Ectodermal cell (in vitro differentiated cells): ENCODE results near the gene GOLGA8Q. TPM values are rescaled to one million over a fixed set of nuclear protein-coding genes. Genes with fewer than 3 reads are reported as not detected.
"Not testable (repeated sequence)": the region's sequence is repeated elsewhere in the genome, so short reads cannot be mapped to it uniquely, and the experiment has no call there.

Source experiments
- H3K27ac ChIP-seq: 2 replicates; pipeline ENCODE4 v1.7.0; 2013; ENCODE audit warnings: mild to moderate bottlenecking, low read depth, low read length; ENCODE audit not compliant: insufficient read depth, poor library complexity, severe bottlenecking
- H3K27me3 ChIP-seq: 2 replicates; pipeline ENCODE4 v1.7.0; 2013; ENCODE audit warnings: mild to moderate bottlenecking, low read length; ENCODE audit not compliant: insufficient read depth, control insufficient read depth, poor library complexity, severe bottlenecking
- H3K36me3 ChIP-seq: one replicate; pipeline ENCODE4 v1.7.0; 2013; ENCODE audit warnings: low read length; ENCODE audit not compliant: control insufficient read depth, insufficient read depth
- H3K4me1 ChIP-seq: one replicate; pipeline ENCODE4 v1.7.0; 2013; ENCODE audit warnings: low read length; ENCODE audit not compliant: control insufficient read depth, insufficient read depth
- H3K4me3 ChIP-seq: 2 replicates; pipeline ENCODE4 v1.7.0; 2013; ENCODE audit warnings: low read depth, low read length, control low read depth; ENCODE audit not compliant: insufficient read depth
- H3K9me3 ChIP-seq: 2 replicates; pipeline ENCODE4 v1.7.0; 2013; ENCODE audit warnings: mild to moderate bottlenecking, low read length, moderate library complexity; ENCODE audit not compliant: control insufficient read depth
- WGBS, 2 experiments: methylation state at CpG; one replicate each; pipeline ENCODE4 v1.1.7; 2013; ENCODE audit warnings: missing lambda C conversion rate in 2 of 2; 5-methylcytosine and 5-hydroxymethylcytosine counted together
- polyA plus RNA-seq, 4 experiments: library from polyadenylated mRNA; stranded (reverse); fragments of 50-300 nt; gene quantifications; one replicate each; pipeline ENCODE4 v1.2.3, GENCODE V29; 2013

GOLGA8Q gene
- not detected for polyA plus RNA-seq (2013, experiment 1 of 4)
- 0.16 TPM for polyA plus RNA-seq (2013, experiment 2 of 4)
- polyA plus RNA-seq (2013, experiment 3 of 4), result not detected
- polyA plus RNA-seq (2013, experiment 4 of 4), result not detected

GRCh38 chr15:30551750-30552149 lies at the start of gene GOLGA8Q:
TSS of gene GOLGA8Q (plus strand) at chr15:30552050. CDS start at chr15:30552078, 28 bp downstream.
- H3K36me3 ChIP-seq, H3K9me3 ChIP-seq, H3K4me3 ChIP-seq, H3K27ac ChIP-seq, H3K27me3 ChIP-seq, H3K4me1 ChIP-seq: not testable (repeated sequence)
- 100% methylated on average over 2 of the region's 9 CpGs; no CpG with 5 or more reads in 1 of the 2 experiments for WGBS, 2 experiments

DNA sequence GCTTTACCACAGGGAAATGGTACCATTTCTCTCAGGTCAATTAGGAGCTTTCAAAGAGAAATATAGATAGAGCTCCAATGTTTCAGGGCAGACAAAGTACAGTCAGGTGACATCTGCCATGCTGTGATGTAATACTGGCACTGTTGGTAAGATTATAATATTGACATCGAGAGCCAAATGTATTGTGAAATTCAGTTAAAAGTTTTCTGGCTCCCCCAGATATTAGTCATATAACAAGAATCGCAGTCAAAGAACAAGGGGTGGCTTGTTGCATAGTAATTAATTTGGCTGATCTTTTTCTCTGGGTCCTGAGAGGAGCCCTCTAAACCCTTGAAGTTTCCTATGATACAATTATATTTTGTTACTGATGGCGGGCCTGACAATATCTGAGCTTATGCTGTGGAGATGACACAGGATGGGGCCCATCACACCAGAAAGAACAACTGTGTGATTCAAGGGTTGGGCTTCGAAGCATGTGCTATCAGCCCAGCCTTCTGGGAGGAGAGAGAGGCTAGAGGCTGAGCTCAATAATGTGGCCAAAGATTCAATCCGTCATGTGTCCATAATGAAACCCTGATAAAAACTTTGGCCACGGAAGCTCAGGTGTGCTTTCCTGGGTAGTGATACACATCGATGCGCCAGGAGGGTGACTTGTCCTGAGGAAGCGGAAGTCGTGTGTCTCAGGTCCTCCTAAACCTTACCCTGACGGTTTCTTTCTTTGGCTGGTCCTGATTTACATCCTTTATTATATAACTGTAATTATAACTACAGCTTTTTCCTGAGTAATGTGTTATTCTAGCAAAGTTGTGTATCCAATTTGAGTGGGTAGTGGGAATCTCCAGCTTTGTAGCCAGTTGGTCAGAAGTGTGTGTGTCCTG lies 48.7 kb upstream of the GOLGA8Q start:
- not testable (repeated sequence) for H3K4me3 ChIP-seq, H3K36me3 ChIP-seq
- WGBS, 2 experiments, result 85 to 95% methylated on average over 4 to 5 of the region's 11 CpGs

DNA sequence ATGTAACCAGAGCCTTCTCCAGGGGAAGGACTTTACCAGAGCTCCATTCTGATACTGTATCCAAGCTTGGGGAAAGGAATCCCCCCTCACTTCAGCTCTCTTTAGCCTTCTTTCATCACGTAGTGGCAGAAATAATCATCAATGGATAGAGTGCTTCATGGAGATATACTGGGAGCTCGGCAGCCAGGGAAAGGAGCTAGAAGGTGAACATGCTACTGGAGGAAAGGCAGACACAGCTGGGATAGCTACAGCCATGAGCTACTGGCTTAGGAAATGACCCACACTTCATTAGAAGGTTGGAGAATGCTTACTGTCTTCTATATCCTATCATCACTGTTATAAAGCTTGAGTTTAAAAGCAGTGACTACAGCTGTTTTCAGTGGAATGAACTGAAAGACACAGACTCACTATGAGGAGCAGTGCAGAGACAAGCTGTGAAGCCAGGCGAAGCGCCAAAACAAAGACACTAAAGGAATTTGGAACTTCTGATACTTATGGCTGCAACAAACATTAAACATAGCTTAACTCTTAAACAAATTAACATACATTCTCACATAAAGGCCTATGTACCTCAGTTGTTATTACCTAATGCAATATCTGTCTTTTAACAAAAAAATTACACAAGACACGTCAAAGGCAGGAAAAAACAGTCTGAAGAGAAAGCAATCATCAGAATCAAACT lies 47.5 kb upstream of the GOLGA8Q start:
- H3K9me3 ChIP-seq, H3K4me1 ChIP-seq, H3K36me3 ChIP-seq, H3K27ac ChIP-seq, H3K27me3 ChIP-seq, H3K4me3 ChIP-seq: not testable (repeated sequence)
- 85 to 91% methylated on average over 2 to 3 of the region's 5 CpGs for WGBS, 2 experiments

More for the DNA sequence above, 48.7 kb upstream of the GOLGA8Q start:
- not testable (repeated sequence) for H3K9me3 ChIP-seq, H3K27me3 ChIP-seq, H3K4me1 ChIP-seq, H3K27ac ChIP-seq

DNA sequence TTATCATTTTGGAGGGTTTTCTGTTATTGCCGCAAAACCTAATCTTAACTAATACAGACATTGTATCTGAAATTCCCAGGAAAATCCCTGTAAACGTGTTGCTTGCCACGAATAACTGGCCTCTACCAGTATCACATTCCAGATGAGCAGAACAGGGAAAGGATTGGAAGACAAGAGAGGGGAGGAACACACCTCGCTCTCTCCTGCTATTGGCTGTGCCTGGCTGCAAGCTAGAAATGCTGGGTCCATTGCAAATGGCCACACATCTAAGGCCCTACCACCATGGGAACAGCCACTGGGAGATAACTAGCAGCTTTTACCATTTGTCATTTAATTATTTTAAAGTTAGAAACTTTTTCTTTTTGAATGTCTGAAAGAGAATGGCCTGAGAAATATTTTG lies 37.3 kb upstream of the GOLGA8Q start:
- H3K4me3 ChIP-seq, H3K9me3 ChIP-seq, H3K27ac ChIP-seq, H3K27me3 ChIP-seq, H3K36me3 ChIP-seq, H3K4me1 ChIP-seq: not testable (repeated sequence)
- no CpG with 5 or more reads among the region's 4 CpGs for WGBS, 2 experiments

- H3K9me3 ChIP-seq, H3K4me1 ChIP-seq, H3K4me3 ChIP-seq, H3K27me3 ChIP-seq, H3K36me3 ChIP-seq, H3K27ac ChIP-seq: not testable (repeated sequence)
- WGBS, 2 experiments, result 64 to 73% methylated on average over 3 to 4 of the region's 7 CpGs
Observed at GRCh38 chr15:30523453-30524243, 28.2 kb upstream of the GOLGA8Q start.

GRCh38 chr15:30525912-30526311 lies 25.9 kb upstream of the GOLGA8Q start:
- not testable (repeated sequence) for H3K9me3 ChIP-seq, H3K4me1 ChIP-seq, H3K27ac ChIP-seq, H3K27me3 ChIP-seq, H3K4me3 ChIP-seq, H3K36me3 ChIP-seq
- no CpG with 5 or more reads among the region's 4 CpGs for WGBS, 2 experiments

- H3K27me3 ChIP-seq, H3K36me3 ChIP-seq, H3K4me1 ChIP-seq, H3K9me3 ChIP-seq, H3K4me3 ChIP-seq, H3K27ac ChIP-seq: not testable (repeated sequence)
- WGBS, 2 experiments, result no CpG with 5 or more reads among the region's 3 CpGs
Observed at GRCh38 chr15:30529049-30529448, 22.8 kb upstream of the GOLGA8Q start.

- H3K27me3 ChIP-seq, H3K27ac ChIP-seq, H3K4me3 ChIP-seq, H3K9me3 ChIP-seq, H3K36me3 ChIP-seq, H3K4me1 ChIP-seq: not testable (repeated sequence)
- 7% methylated on average over 3 of the region's 6 CpGs for WGBS, 2 experiments
Observed at GRCh38 chr15:30566949-30567348, 15.1 kb downstream of the GOLGA8Q start.

DNA sequence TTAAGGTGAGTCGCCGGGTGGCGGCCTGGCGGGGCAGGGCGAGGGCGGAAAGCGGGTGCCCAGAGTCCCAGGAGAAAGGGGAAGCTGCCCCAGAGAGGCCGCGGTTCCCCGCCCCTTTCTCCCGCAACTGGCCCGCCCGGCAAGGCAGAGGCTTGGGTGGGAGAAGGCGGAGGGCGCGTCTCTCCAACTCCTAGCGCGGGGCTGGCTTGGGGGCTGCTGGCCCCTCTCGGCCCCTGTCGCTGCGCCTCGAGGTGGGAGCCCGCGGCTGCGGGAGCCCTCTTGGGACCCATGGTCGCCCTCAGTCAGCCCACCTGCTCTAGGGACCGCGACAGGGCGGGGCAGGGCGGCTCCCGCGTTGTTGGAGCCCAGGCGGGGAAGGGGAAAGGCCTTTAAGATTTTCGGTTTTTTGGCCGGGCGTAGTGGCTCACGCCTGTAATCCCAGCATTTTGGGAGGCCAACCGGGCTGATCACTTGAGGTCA lies 21.2 kb downstream of the GOLGA8Q start:
- H3K9me3 ChIP-seq, H3K4me1 ChIP-seq, H3K27ac ChIP-seq, H3K27me3 ChIP-seq, H3K36me3 ChIP-seq, H3K4me3 ChIP-seq: not testable (repeated sequence)
- no CpG with 5 or more reads among the region's 38 CpGs for WGBS, 2 experiments
